ENCODE data around the gene PRLH.

The PRLH gene

GRCh38 chr2:237568121-237568660 lies 1.8 kb downstream of the PRLH start:
- Mint-ChIP-seq H3K27me3 (peaks cover 7% of the 10 kb centered on the region), H3K36me3 (ENCODE audit: low read depth) (no peaks in the 10 kb centered on the region), H3K4me3 (no peak overlapping the region), H3K27ac (no peak overlapping the region), H3K4me1 (peaks cover 6% of the 10 kb centered on the region), H3K9me3 (no peaks in the 10 kb centered on the region)
- no peak for DNase-seq
- no peak for ATAC-seq

GRCh38 chr2:237569041-237569440 lies 2.7 kb downstream of the PRLH start:
- no peak overlapping the region for H3K27ac Mint-ChIP-seq
- no peak for DNase-seq

GRCh38 chr2:237569896-237570295 lies 3.5 kb downstream of the PRLH start:
- H3K27me3 Mint-ChIP-seq: peaks cover 5% of the 10 kb centered on the region

More at GRCh38 chr2:237569041-237569440, 2.7 kb downstream of the PRLH start:
- H3K27me3 Mint-ChIP-seq: peaks cover 7% of the 10 kb centered on the region
- H3K36me3 Mint-ChIP-seq (ENCODE audit: low read depth): no peaks in the 10 kb centered on the region
- no peaks in the 10 kb centered on the region for H3K9me3 Mint-ChIP-seq
- ATAC-seq: no peak
- H3K4me3 Mint-ChIP-seq: no peak overlapping the region
- peaks cover 6% of the 10 kb centered on the region for H3K4me1 Mint-ChIP-seq

GRCh38 chr2:237570776-237571335 lies 4.5 kb downstream of the PRLH start:
- Mint-ChIP-seq H3K4me1 (peaks cover 6% of the 10 kb centered on the region), H3K27me3 (peaks cover 5% of the 10 kb centered on the region), H3K4me3 (no peak overlapping the region), H3K27ac (no peak overlapping the region), H3K36me3 (ENCODE audit: low read depth) (no peaks in the 10 kb centered on the region), H3K9me3 (no peaks in the 10 kb centered on the region)
- DNase-seq: no peak
- no peak for ATAC-seq

More at GRCh38 chr2:237569896-237570295, 3.5 kb downstream of the PRLH start:
- DNase-seq (no peak), ATAC-seq (no peak)
- Mint-ChIP-seq H3K36me3 (ENCODE audit: low read depth) (no peaks in the 10 kb centered on the region), H3K4me1 (peaks cover 6% of the 10 kb centered on the region), H3K9me3 (no peaks in the 10 kb centered on the region), H3K27ac (no peak overlapping the region), H3K4me3 (no peak overlapping the region)

GRCh38 chr2:237571551-237571950 lies 5.2 kb downstream of the PRLH start:
- Mint-ChIP-seq H3K36me3 (ENCODE audit: low read depth) (no peaks in the 10 kb centered on the region), H3K4me3 (no peak overlapping the region), H3K4me1 (peaks cover 6% of the 10 kb centered on the region), H3K9me3 (no peaks in the 10 kb centered on the region), H3K27ac (no peak overlapping the region), H3K27me3 (peaks cover 9% of the 10 kb centered on the region)
- DNase-seq: no peak
- no peak for ATAC-seq

- no peak overlapping the region for H3K27ac Mint-ChIP-seq
These were observed 5.8 kb downstream of the PRLH start for GRCh38 chr2:237572021-237572741.

GRCh38 chr2:237572742-237573101 lies 6.3 kb downstream of the PRLH start:
- DNase-seq (no peak), ATAC-seq (no peak)
- Mint-ChIP-seq H3K27ac (no peak overlapping the region), H3K4me1 (peaks cover 6% of the 10 kb centered on the region), H3K4me3 (no peak overlapping the region), H3K36me3 (ENCODE audit: low read depth) (no peaks in the 10 kb centered on the region), H3K27me3 (peaks cover 9% of the 10 kb centered on the region), H3K9me3 (no peaks in the 10 kb centered on the region)

More at GRCh38 chr2:237572021-237572741, 5.8 kb downstream of the PRLH start:
- ATAC-seq (peak; percentile 94), DNase-seq (peak; percentile 94)
- Mint-ChIP-seq H3K4me3 (no peak overlapping the region), H3K4me1 (peaks cover 6% of the 10 kb centered on the region), H3K27me3 (peaks cover 9% of the 10 kb centered on the region), H3K9me3 (no peaks in the 10 kb centered on the region), H3K36me3 (ENCODE audit: low read depth) (no peaks in the 10 kb centered on the region)

GRCh38 chr2:237573721-237574415 lies 7.5 kb downstream of the PRLH start:
- no peak for ATAC-seq
- H3K27ac Mint-ChIP-seq: no peak overlapping the region
- peaks cover 9% of the 10 kb centered on the region for H3K27me3 Mint-ChIP-seq

GRCh38 chr2:237574467-237574866 lies 8.1 kb downstream of the PRLH start:
- Mint-ChIP-seq H3K4me1 (peaks cover 6% of the 10 kb centered on the region), H3K9me3 (no peaks in the 10 kb centered on the region), H3K4me3 (no peak overlapping the region), H3K27ac (no peak overlapping the region), H3K36me3 (ENCODE audit: low read depth) (no peaks in the 10 kb centered on the region), H3K27me3 (peaks cover 9% of the 10 kb centered on the region)
- no peak for ATAC-seq
- no peak for DNase-seq

More at GRCh38 chr2:237573721-237574415, 7.5 kb downstream of the PRLH start:
- H3K9me3 Mint-ChIP-seq: no peaks in the 10 kb centered on the region
- H3K36me3 Mint-ChIP-seq (ENCODE audit: low read depth): no peaks in the 10 kb centered on the region
- peaks cover 6% of the 10 kb centered on the region for H3K4me1 Mint-ChIP-seq
- no peak for DNase-seq
- no peak overlapping the region for H3K4me3 Mint-ChIP-seq

GRCh38 chr2:237574894-237575868 lies 8.8 kb downstream of the PRLH start:
- peaks cover 6% of the 10 kb centered on the region for H3K4me1 Mint-ChIP-seq

GRCh38 chr2:237575869-237576862 lies 9.8 kb downstream of the PRLH start:
- Mint-ChIP-seq H3K36me3 (ENCODE audit: low read depth) (no peaks in the 10 kb centered on the region), H3K4me1 (peaks cover 8% of the 10 kb centered on the region), H3K4me3 (no peak overlapping the region), H3K27me3 (peaks cover 9% of the 10 kb centered on the region), H3K9me3 (no peaks in the 10 kb centered on the region), H3K27ac (no peak overlapping the region)
- DNase-seq: no peak
- ATAC-seq: no peak

More at GRCh38 chr2:237574894-237575868, 8.8 kb downstream of the PRLH start:
- Mint-ChIP-seq H3K4me3 (no peak overlapping the region), H3K36me3 (ENCODE audit: low read depth) (no peaks in the 10 kb centered on the region), H3K27me3 (peaks cover 9% of the 10 kb centered on the region), H3K27ac (no peak overlapping the region), H3K9me3 (no peaks in the 10 kb centered on the region)
- DNase-seq (no peak), ATAC-seq (no peak)

- Mint-ChIP-seq H3K36me3 (ENCODE audit: low read depth) (no peaks in the 10 kb centered on the region), H3K4me3 (no peak overlapping the region), H3K27me3 (peaks cover 5% of the 10 kb centered on the region), H3K9me3 (no peaks in the 10 kb centered on the region), H3K27ac (no peak overlapping the region), H3K4me1 (peaks cover 9% of the 10 kb centered on the region)
- DNase-seq: no peak
- ATAC-seq: no peak
These were observed 10.6 kb downstream of the PRLH start for GRCh38 chr2:237576974-237577373.

- ATAC-seq (no peak), DNase-seq (no peak)
- H3K27me3 Mint-ChIP-seq: peaks cover 3% of the 10 kb centered on the region
- no peak overlapping the region for H3K4me3 Mint-ChIP-seq
- no peaks in the 10 kb centered on the region for H3K36me3 Mint-ChIP-seq (ENCODE audit: low read depth)
- peaks cover 9% of the 10 kb centered on the region for H3K4me1 Mint-ChIP-seq
- H3K9me3 Mint-ChIP-seq: no peaks in the 10 kb centered on the region
- H3K27ac Mint-ChIP-seq: no peak overlapping the region
These were observed 11.1 kb downstream of the PRLH start for GRCh38 chr2:237577458-237577857.

All from activated naive CD8-positive, alpha-beta T cell treated with anti-CD3 and anti-CD28 coated beads, Interleukin-2, amount 50 U/mL, for 24 hours (primary cell).